ENCODE results near the gene XCR1.

Gene XCR1

GRCh38 chr3:45983770-45984169 is 43.5 kb downstream of the XCR1 start:
- H3K9ac ChIP-seq (ENCODE audit: low read length), result no peak overlapping the region
- H2AFZ ChIP-seq (ENCODE audit: low read depth, low read length, severe bottlenecking), result no peak overlapping the region
- H3K4me2 ChIP-seq (ENCODE audit: low read depth, low read length, poor library complexity, severe bottlenecking), result no peak overlapping the region
- H3K9me3 ChIP-seq (ENCODE audit: insufficient read depth, low read length), result no peaks in the 10 kb centered on the region
- H4K20me1 ChIP-seq (ENCODE audit: low read depth, low read length), result no peaks in the 10 kb centered on the region
- no peak overlapping the region for H3K27ac ChIP-seq (ENCODE audit: low read depth, low read length)
- no peaks in the 10 kb centered on the region for H3F3A ChIP-seq (ENCODE audit: insufficient read depth)
- no peaks in the 10 kb centered on the region for H3K27me3 ChIP-seq (ENCODE audit: low read length)
- peaks cover 30% of the 10 kb centered on the region for H3K79me2 ChIP-seq (ENCODE audit: insufficient read depth, low read length)
- H3K4me3 ChIP-seq (ENCODE audit: insufficient read depth, low read length, poor library complexity, severe bottlenecking), result no peak overlapping the region
- peaks cover 5% of the 10 kb centered on the region; the same call in 1 of the 2 replicates for H3K36me3 ChIP-seq (ENCODE audit: low read length)
- TF ChIP-seq EZH2phosphoT487 (conservative IDR thresholded peaks at IDR 0.05; ENCODE audit: low read length) (no peak), CTCF (IDR thresholded peaks at IDR 0.05; ENCODE audit: insufficient read depth, low read length, poor library complexity, severe bottlenecking) (no peak)
- no peaks in the 10 kb centered on the region for H3K9me2 ChIP-seq (replicated peaks; ENCODE audit: insufficient read depth, low read length)

GRCh38 chr3:45981346-45982074 is 45.8 kb downstream of the XCR1 start:
- TF ChIP-seq EZH2phosphoT487 (conservative IDR thresholded peaks at IDR 0.05; ENCODE audit: low read length), result no peak
- no peak for TF ChIP-seq CTCF (IDR thresholded peaks at IDR 0.05; ENCODE audit: insufficient read depth, low read length, poor library complexity, severe bottlenecking)
- Histone ChIP-seq H3K27ac (ENCODE audit: low read depth, low read length) (no peak overlapping the region), H3K9me2 (replicated peaks; ENCODE audit: insufficient read depth, low read length) (no peaks in the 10 kb centered on the region), H3F3A (ENCODE audit: insufficient read depth) (no peaks in the 10 kb centered on the region), H3K9me3 (ENCODE audit: insufficient read depth, low read length) (no peaks in the 10 kb centered on the region), H3K79me2 (ENCODE audit: insufficient read depth, low read length) (peaks cover 8% of the 10 kb centered on the region; the same call in 1 of the 2 replicates), H4K20me1 (ENCODE audit: low read depth, low read length) (no peaks in the 10 kb centered on the region), H3K27me3 (ENCODE audit: low read length) (no peaks in the 10 kb centered on the region), H3K36me3 (ENCODE audit: low read length) (peaks cover 9% of the 10 kb centered on the region; the same call in 1 of the 2 replicates), H2AFZ (ENCODE audit: low read depth, low read length, severe bottlenecking) (no peak overlapping the region), H3K9ac (ENCODE audit: low read length) (no peak overlapping the region), H3K4me2 (ENCODE audit: low read depth, low read length, poor library complexity, severe bottlenecking) (no peak overlapping the region), H3K4me3 (ENCODE audit: insufficient read depth, low read length, poor library complexity, severe bottlenecking) (no peak overlapping the region)

GRCh38 chr3:45980819-45981218 is 46.5 kb downstream of the XCR1 start:
- Histone ChIP-seq H3K9me3 (ENCODE audit: insufficient read depth, low read length) (no peaks in the 10 kb centered on the region), H3F3A (ENCODE audit: insufficient read depth) (no peaks in the 10 kb centered on the region), H3K27ac (ENCODE audit: low read depth, low read length) (no peak overlapping the region), H3K4me2 (ENCODE audit: low read depth, low read length, poor library complexity, severe bottlenecking) (no peak overlapping the region), H3K27me3 (ENCODE audit: low read length) (no peaks in the 10 kb centered on the region), H3K36me3 (ENCODE audit: low read length) (peaks cover 9% of the 10 kb centered on the region; the same call in 1 of the 2 replicates), H2AFZ (ENCODE audit: low read depth, low read length, severe bottlenecking) (no peak overlapping the region), H4K20me1 (ENCODE audit: low read depth, low read length) (no peaks in the 10 kb centered on the region), H3K79me2 (ENCODE audit: insufficient read depth, low read length) (peaks cover under 1% of the 10 kb centered on the region; the same call in 1 of the 2 replicates), H3K4me3 (ENCODE audit: insufficient read depth, low read length, poor library complexity, severe bottlenecking) (no peak overlapping the region), H3K9me2 (replicated peaks; ENCODE audit: insufficient read depth, low read length) (no peaks in the 10 kb centered on the region), H3K9ac (ENCODE audit: low read length) (no peak overlapping the region)
- TF ChIP-seq CTCF (IDR thresholded peaks at IDR 0.05; ENCODE audit: insufficient read depth, low read length, poor library complexity, severe bottlenecking) (no peak), EZH2phosphoT487 (conservative IDR thresholded peaks at IDR 0.05; ENCODE audit: low read length) (no peak)

All from SU-DHL-6 (cell line).